ENCODE results near the gene TMEM14A. TPM values are rescaled to one million over a fixed set of nuclear protein-coding genes. Genes with fewer than 3 reads are reported as not detected.

The TMEM14A gene
- total and polyA plus RNA-seq, 9 of the 15 experiments (the other 6 are each of a cell fraction or from before 2014, with no cell fraction given) = 3.5 to 43.3 (median 8.5) TPM

- peak; percentile 93 for TF ChIP-seq C11orf30 (IDR thresholded peaks at IDR 0.05; ENCODE audit: low read depth)
- peak; percentile 68; the same call in 1 of the 2 replicates for TF ChIP-seq BACH1 (tag; IDR thresholded peaks at IDR 0.05)
- TF ChIP-seq TAL1 (IDR thresholded peaks at IDR 0.05) = peak; percentile 74
- TF ChIP-seq TEAD4 (IDR thresholded peaks at IDR 0.05; ENCODE audit: low read length) = peak; percentile 71
- TF ChIP-seq TEAD4 (CRISPR knock-in tag; IDR thresholded peaks at IDR 0.05; ENCODE audit: borderline replicate concordance) = no peak
- TF ChIP-seq MAFK (IDR thresholded peaks at IDR 0.05; ENCODE audit: low read length) = peak; percentile 78
- peak; percentile 51; the same call in 1 of the 2 replicates for TF ChIP-seq EP300 (IDR thresholded peaks at IDR 0.05; ENCODE audit: low read length)
- TF ChIP-seq ZBTB49 (CRISPR knock-in tag; IDR thresholded peaks at IDR 0.05; ENCODE audit: borderline replicate concordance) = no peak
- no peak for TF ChIP-seq SMARCB1 (IDR thresholded peaks at IDR 0.05; ENCODE audit: insufficient read length, low read depth)
- peak; percentile 19; the same call in 1 of the 2 replicates for TF ChIP-seq ATF3 (IDR thresholded peaks at IDR 0.05)
- TF ChIP-seq ATF3 (CRISPR knock-in tag; conservative IDR thresholded peaks at IDR 0.05) = no peak
- peak; percentile 61 for TF ChIP-seq DACH1 (IDR thresholded peaks at IDR 0.05; ENCODE audit: partially characterized antibody)
- no peak for TF ChIP-seq SOX6 (IDR thresholded peaks at IDR 0.05)
- peak; percentile 84 for TF ChIP-seq SMARCA4 (IDR thresholded peaks at IDR 0.05)
- TF ChIP-seq FOXA1 (IDR thresholded peaks at IDR 0.05; ENCODE audit: borderline replicate concordance) = 0 out of 2 replicates have a peak, but pooled peaks have one; percentile 62
- no peak for TF ChIP-seq JUND (IDR thresholded peaks at IDR 0.05; ENCODE audit: borderline replicate concordance, low read depth, low read length)
- peak; percentile 60; the same call in 1 of the 3 replicates for TF ChIP-seq JUND (tag; IDR thresholded peaks at IDR 0.05; ENCODE audit: borderline replicate concordance, low read depth, low read length)
- no peak for TF ChIP-seq ZBED1 (IDR thresholded peaks at IDR 0.05)
- TF ChIP-seq MAFF (IDR thresholded peaks at IDR 0.05; ENCODE audit: low read length) = peak; percentile 89
- TF ChIP-seq NFXL1 (CRISPR knock-in tag; IDR thresholded peaks at IDR 0.05) = no peak
- peak; percentile 64; the same call in 1 of the 2 replicates for TF ChIP-seq POLR2AphosphoS5 (IDR thresholded peaks at IDR 0.05; ENCODE audit: control insufficient read depth, insufficient read depth, low read depth, low read length)
- peak; percentile 85 for TF ChIP-seq CBFA2T3 (IDR thresholded peaks at IDR 0.05)
- TF ChIP-seq, protein P1, sequence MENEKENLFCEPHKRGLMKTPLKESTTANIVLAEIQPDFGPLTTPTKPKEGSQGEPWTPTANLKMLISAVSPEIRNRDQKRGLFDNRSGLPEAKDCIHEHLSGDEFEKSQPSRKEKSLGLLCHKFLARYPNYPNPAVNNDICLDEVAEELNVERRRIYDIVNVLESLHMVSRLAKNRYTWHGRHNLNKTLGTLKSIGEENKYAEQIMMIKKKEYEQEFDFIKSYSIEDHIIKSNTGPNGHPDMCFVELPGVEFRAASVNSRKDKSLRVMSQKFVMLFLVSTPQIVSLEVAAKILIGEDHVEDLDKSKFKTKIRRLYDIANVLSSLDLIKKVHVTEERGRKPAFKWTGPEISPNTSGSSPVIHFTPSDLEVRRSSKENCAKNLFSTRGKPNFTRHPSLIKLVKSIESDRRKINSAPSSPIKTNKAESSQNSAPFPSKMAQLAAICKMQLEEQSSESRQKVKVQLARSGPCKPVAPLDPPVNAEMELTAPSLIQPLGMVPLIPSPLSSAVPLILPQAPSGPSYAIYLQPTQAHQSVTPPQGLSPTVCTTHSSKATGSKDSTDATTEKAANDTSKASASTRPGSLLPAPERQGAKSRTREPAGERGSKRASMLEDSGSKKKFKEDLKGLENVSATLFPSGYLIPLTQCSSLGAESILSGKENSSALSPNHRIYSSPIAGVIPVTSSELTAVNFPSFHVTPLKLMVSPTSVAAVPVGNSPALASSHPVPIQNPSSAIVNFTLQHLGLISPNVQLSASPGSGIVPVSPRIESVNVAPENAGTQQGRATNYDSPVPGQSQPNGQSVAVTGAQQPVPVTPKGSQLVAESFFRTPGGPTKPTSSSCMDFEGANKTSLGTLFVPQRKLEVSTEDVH (IDR thresholded peaks at IDR 0.05; ENCODE audit: low read depth, partially characterized antibody) = no peak
- no peak for TF ChIP-seq ZNF347 (CRISPR knock-in tag; IDR thresholded peaks at IDR 0.05; ENCODE audit: low read depth)
- peak; percentile 85 for TF ChIP-seq DPF2 (IDR thresholded peaks at IDR 0.05)
- TF ChIP-seq ZNF197 (CRISPR knock-in tag; IDR thresholded peaks at IDR 0.05; ENCODE audit: low read depth) = 0 out of 2 replicates have a peak, but pooled peaks have one; percentile 44
Observed at GRCh38 chr6:52725535-52726192, 54.8 kb downstream of the TMEM14A start (continued).

All from K562 (cell line).